DMS 273 treated with DMSO at 0.1 percent for 48 hours (cell line): Measurements from ENCODE around the gene CARD19.
"Not testable (repeated sequence)": the region's sequence is repeated elsewhere in the genome, so short reads cannot be mapped to it uniquely, and the experiment has no call there.

Experiments
- DNase-seq: peaks from one replicate; lab custom pipeline; 2025; lab: John Stamatoyannopoulos, UW

Gene CARD19

DNA sequence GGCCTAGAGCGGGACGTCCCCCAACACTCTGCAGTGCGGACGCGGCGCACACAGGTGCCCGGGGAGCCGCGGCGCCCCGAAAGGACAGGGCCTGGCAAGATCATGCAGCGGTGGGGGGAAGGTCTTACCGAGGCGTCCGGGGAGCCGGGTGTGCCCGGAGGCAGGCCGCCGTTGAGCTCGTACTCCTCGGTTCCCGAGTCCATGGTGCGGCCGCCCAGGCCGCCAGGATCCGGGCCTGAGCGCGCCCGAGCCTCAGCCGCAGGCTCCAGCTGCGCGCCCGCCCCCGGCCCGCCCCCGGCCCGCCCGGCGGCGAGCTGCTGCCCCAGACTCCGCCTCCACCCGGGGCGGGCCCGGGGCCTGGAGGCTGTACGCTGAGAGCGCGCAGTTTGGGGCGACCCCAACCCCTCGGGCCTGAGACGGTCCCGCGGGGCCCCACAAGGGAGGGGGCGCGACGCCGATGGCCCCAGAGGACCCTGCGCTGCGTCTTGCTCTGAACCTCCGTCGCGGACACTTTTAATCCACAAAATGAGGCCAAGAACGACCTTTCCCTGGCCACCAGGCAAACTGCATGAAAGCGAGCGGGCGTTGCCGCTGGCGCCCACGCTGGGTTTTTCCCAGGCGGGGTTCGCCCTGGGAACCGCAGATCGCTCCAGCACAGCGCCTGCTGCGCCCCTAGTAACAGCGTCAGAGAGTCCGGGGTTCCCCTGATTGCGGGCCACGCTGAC is 38.2 kb downstream of the CARD19 start, which contains the start of gene NINJ1:
TSS of gene NINJ1 (minus strand) at position 237 of the 725 bp plus-strand sequence. CDS start at position 203, 34 bp downstream.
- DNase-seq, result peak; percentile 35

DNA sequence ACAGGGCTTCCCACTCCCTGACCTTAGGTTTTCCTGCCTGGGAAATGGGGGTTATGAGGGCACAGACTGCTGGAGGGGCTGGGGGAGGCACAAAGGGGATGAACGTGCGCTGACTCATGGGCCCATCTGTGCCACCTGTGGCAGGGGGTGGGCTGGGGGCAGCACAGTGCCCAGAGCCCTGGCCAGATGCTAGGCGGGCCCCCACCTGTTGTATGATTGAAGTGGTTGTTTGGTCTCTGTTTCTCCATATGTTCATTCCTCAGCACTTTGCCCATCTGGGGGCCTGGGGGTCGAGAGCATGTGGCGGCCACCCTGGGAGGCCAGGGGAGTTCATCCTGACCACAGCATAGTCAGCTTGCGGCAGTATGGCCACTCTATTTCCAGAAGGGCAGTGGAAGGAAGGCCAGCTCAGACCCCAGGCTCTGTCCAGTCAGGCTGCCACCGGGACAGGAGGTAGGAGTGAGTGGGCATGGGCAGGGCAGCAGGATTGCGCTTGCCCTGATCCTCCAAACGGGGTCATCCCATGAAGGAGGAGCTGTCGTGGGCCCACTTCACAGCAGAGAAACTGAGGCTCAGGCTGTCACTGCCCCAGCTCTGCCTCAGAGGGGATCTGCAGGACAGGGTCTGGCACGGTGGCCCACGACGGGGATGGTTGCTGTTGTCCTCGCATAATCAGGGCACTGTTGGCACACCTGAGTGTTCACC is 38.9 kb downstream of the CARD19 start:
- peak; percentile 73 for DNase-seq

DNA sequence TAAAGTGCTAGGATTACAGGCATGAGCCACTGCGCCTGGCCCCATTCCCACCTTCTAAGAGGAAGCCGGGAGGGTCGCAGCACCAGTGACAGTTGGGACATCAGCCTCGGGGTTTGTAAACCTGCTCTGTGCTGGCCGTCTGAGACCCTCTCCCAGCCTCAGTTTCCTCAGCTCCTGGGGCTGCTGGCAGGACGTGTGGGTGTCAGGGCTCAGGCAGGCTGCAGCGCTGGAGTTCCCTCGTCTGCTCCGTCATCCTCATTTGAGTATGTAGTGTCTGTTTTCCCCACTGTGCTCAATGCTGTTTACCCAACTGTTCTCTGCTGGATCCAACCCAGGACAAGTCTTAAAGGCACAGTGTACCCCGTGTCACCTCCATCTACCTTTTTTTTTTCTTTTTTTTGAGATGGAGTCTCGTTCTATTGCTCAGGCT is 40.0 kb downstream of the CARD19 start:
- peak; percentile 16 for DNase-seq

DNA sequence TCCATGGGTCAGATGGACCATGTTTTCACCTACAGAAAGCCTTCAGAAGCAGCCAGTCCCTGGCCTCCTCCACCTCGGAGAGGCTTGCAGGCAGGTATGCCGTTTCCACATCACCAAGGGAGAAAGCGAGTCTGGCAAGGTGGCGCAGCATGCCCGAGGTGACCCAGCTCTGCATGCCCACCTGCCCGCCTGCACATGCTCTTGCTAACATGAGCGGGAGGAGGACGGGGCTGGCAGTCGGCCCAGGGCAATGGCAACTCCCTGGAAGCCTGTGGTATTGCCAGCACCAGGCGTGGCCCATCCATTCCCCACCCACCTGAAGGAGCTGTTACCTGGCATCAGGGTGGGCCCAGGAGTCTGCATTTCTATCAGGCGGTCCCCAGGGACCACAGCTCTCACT is 41.3 kb downstream of the CARD19 start:
- DNase-seq, result no peak

- no peak for DNase-seq
These were observed 42.3 kb downstream of the CARD19 start for GRCh38 chr9:93138171-93138764.

GRCh38 chr9:93139365-93140182 is 43.6 kb downstream of the CARD19 start:
- no peak for DNase-seq

DNA sequence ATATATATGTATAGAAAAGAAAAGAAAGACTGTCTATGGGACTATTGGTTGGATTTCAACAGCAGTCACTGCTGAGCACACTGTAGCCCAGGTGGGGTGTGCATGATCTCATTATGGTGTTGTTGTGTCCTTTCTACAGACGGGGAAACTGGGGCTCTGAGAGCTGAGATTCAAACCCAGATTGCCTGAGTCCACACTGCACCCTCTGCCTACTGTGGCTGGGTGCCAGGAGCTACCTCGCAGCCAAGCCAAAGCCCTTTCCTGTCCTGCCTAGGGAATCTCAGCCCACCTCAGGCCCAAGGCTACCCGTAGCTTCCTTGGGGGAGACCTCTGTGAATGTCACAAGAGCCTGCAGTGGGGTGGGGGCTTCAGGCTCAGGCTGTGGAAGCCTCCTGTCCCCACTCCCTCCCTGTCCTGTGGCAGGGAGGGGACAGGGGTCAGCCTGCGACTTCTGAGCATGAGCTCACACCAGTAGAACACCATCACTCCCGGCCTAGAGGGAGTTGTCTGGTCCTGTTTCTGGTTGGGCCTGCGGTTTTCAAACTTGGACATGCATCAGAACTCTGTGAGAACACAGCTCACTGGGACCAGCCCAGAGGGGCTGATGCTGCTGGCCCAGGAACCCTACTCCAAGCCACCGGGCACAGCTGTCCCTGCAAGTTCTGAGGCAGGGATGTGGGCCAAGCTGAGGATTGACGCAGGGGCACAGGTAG is 45.9 kb downstream of the CARD19 start:
- no peak for DNase-seq

DNA sequence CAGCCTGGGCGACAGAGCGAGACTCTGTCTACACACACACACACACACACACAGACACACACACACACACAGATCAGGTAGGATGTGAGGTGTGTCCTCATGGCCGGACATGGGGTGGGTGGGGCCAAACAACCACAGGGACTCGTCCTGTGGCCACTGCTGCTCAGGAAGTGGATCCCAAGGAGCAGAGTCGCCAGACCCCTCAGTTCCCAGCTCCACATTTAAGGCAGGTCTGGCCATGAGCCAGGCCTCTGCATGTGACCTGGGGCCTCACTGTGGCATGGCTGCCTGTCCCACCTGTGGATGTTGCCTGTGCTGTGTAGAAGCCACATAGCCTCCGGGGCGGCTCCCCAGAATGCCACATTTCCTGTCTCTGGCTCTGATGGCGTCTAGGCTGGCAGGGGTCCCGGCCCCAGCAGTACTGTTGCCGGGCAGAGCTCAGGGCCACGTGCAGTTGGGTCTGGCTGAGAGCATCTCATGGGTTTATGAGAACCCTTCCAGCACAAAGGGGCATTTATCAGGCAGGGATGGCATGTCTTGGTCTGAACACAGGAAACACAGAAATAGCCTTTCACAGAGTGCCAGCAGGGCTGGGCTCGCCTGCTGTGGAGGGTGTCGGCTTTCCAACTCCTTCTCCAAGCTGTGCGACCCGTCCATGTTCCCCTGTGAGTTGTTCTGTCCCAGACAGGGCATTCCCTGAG is 48.0 kb downstream of the CARD19 start:
- DNase-seq, result peak; percentile 36

DNA sequence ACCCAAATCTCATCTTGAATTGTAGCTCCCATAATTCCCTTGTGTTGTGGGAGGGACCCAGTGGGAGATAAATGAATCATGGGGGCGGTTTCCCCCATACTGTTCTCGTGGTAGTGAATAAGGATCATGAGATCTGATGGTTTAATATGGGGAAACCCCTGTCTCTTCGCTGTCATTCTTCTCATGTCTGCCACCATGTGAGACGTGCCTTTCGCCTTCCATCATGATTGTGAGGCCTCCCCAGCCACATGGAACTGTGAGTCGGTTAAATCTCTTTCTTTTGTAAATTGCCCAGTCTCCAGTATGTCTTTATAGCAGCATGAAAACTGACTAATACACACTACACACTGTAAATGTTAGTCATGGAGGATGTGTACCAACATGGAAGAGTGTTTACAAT is 50.7 kb downstream of the CARD19 start:
- DNase-seq, result not testable (repeated sequence)

- DNase-seq, result no peak
These were observed 51.6 kb downstream of the CARD19 start for GRCh38 chr9:93147632-93148031.

DNA sequence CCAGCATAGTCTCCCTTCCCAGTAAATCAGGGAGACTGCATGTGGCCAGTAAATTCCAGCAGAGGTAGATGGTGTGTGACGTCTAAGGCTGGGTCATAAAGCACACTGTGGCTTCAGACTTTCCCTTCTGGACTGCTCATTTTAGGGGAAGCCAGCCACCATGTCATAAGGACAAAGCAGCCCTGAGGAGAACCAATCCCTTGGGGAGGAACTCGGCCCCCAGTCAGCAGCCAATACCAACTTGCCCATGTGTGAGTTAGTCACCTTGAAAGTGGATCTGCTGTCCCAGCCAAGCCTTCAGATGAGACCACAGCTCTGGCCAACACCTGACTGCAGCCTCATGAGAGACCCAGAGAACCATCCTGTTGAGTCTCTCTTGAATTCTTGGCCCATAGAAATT is 52.7 kb downstream of the CARD19 start:
- DNase-seq, result no peak

- DNase-seq, result no peak
These were observed 53.3 kb downstream of the CARD19 start for GRCh38 chr9:93149361-93149760.

DNA sequence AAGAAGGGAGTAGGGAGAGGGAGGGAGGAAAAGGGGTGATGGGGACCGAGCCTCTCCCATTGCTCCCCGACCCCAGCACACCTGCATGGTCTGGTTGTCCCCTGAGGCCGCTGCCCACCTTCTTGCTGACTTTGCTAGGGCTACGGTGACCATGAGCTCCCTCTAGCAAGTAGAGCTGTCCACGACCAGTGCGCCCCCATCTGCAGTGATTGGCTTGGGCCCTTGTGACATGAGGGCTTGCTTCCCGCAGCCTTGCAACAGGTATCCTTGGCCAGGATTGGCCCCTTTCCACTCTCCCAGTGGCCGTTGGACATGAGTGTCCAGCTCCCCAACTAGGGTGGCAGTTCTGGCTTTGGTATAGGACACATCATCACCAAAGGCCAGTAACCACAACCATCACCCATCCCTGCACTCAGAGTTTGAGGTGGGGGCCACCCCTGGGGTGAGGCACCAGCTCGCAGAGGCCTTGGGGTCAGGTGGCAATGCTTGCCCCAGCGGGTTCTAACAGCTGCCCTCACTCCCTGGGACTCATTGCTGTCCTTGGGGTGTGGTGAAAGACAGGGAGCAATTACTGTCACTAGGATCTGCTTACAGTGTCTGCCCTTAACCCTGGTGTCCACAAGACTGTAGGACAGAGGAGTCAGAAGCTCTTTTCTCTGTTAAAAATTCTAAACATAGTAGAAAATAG is 55.2 kb downstream of the CARD19 start:
- DNase-seq, result no peak

DNA sequence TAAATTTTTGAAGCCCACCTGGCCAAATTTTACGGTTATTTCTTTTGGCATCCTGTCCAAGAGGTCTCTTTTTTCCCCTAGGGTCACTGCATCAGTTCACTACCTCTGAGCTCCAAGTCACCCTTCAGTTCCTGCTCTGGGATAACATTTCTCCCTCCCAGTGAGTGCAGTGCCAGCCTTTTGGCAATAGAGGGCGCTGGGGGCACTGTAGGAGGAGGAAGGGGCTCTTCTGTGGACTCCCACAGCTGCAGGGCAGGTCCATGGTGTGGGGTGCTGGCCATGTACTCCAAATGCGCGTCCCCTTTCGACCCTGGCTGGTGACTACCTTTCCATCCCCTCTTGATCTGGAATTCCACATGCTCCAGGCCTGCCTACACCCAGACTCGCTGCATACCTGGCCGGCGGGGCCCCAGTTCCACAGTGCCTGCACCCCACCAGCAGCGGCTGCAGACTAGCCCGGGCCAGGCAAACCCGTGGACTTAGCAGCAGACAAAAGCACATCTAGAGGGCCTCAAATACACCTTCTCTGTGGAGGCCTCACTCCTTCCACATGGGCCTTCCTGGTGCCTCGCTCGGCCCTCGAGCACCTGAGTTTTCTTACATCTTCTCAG is 58.4 kb downstream of the CARD19 start:
- DNase-seq, result no peak

DNA sequence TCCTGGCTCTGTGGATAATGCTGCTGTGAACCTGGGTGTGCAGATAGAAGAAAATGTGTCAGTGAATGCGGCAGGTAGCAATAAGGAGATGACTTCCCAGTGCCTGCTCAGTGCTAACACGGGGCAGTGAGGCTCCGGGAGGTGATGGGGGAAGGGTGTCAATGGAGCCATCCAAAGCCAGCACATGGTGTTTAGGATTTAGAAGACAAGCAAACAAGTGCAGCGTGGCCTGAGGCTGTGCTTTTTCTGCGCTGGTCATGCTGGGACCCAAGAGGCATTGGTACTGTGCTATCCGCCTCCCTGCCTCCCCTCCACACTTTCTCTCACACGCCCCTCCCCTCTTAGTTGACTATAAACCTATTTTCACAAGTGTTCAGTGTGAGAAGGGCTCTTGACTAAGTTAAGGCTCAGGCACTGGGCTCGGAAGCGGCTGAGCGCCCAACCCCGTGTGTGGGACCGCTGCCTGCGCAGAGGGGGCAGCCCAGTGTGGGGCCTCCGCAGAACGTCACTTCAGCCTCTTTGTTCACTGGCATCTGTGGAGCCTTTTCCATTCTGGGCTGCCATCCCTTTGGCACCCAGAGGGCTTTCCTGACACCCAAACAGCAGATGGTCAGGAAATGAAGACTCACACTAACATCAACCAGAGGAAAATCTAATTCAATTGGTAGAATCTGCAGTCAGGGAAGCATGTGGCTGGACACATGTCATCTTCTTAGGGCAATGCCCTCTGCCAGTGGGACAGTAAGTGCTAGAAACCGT is 59.9 kb downstream of the CARD19 start:
- peak; percentile 56 for DNase-seq

- DNase-seq, result no peak
These were observed 60.5 kb downstream of the CARD19 start for GRCh38 chr9:93156475-93157008.

- peak; percentile 23 for DNase-seq
These were observed 63.8 kb downstream of the CARD19 start for GRCh38 chr9:93159601-93160471.
